Measurements from ENCODE around the gene CNOT3.
A peak's percentile ranks its signal among the peaks of the same experiment; 100 is the strongest.

The CNOT3 gene

GRCh38 chr19:54156490-54156889 is 18.9 kb downstream of the CNOT3 start:
- DNase-seq (ENCODE audit: low read depth): no peak
- TF ChIP-seq CTCF (IDR thresholded peaks at IDR 0.05; ENCODE audit: low read depth, low read length, missing control alignments): no peak
- in situ Hi-C loops (cut with HindIII; ENCODE audit: low sequenced_read_pairs): no loop called here
- no peak overlapping the region for H3K4me3 ChIP-seq (ENCODE audit: low read depth, low read length)

GRCh38 chr19:54156953-54157352 is 19.4 kb downstream of the CNOT3 start:
- TF ChIP-seq CTCF (IDR thresholded peaks at IDR 0.05; ENCODE audit: low read depth, low read length, missing control alignments): no peak
- DNase-seq (ENCODE audit: low read depth): no peak
- H3K4me3 ChIP-seq (ENCODE audit: low read depth, low read length): no peak overlapping the region
- in situ Hi-C loops (cut with HindIII; ENCODE audit: low sequenced_read_pairs): no loop called here

- peak overlapping the region; percentile 67 for H3K4me3 ChIP-seq (ENCODE audit: low read depth, low read length)
- no peak for DNase-seq (ENCODE audit: low read depth)
- in situ Hi-C loops (cut with HindIII; ENCODE audit: low sequenced_read_pairs): no loop called here
- TF ChIP-seq CTCF (IDR thresholded peaks at IDR 0.05; ENCODE audit: low read depth, low read length, missing control alignments): no peak
These were observed 21.3 kb downstream of the CNOT3 start for GRCh38 chr19:54158812-54159351.

GRCh38 chr19:54159352-54160181 is 22.0 kb downstream of the CNOT3 start, which contains the start of gene LENG1:
Gene LENG1 (minus strand): TSS chr19:54159721. CDS start chr19:54159695, 26 bp downstream.
- peak; percentile 28 for TF ChIP-seq CTCF (IDR thresholded peaks at IDR 0.05; ENCODE audit: low read depth, low read length, missing control alignments)
- H3K4me3 ChIP-seq (ENCODE audit: low read depth, low read length): peak within 1 kb of the TSS; percentile 67
- peak; percentile 100 for DNase-seq (ENCODE audit: low read depth)
- in situ Hi-C loops (cut with HindIII; ENCODE audit: low sequenced_read_pairs): no loop called here

- no peak for DNase-seq (ENCODE audit: low read depth)
- TF ChIP-seq CTCF (IDR thresholded peaks at IDR 0.05; ENCODE audit: low read depth, low read length, missing control alignments): no peak
- H3K4me3 ChIP-seq (ENCODE audit: low read depth, low read length): peak overlapping the region; percentile 67
- in situ Hi-C loops (cut with HindIII; ENCODE audit: low sequenced_read_pairs): no loop called here
These were observed 22.7 kb downstream of the CNOT3 start for GRCh38 chr19:54160182-54160811.

- no peak for DNase-seq (ENCODE audit: low read depth)
- no peak for TF ChIP-seq CTCF (IDR thresholded peaks at IDR 0.05; ENCODE audit: low read depth, low read length, missing control alignments)
- peak overlapping the region; percentile 67 for H3K4me3 ChIP-seq (ENCODE audit: low read depth, low read length)
These were observed 23.3 kb downstream of the CNOT3 start for GRCh38 chr19:54160854-54161253.

More at GRCh38 chr19:54160854-54161253, 23.3 kb downstream of the CNOT3 start:
- in situ Hi-C loops (cut with HindIII; ENCODE audit: low sequenced_read_pairs): no loop called here
